DMS53 treated with DMSO at 0.1 percent for 48 hours (cell line): ENCODE data around the gene OR10C1.
"Not testable (repeated sequence)": the region's sequence is repeated elsewhere in the genome, so short reads cannot be mapped to it uniquely, and the experiment has no call there.

Source experiments
- DNase-seq: peaks from one replicate; lab custom pipeline; 2025; ENCODE audit not compliant: unreplicated experiment; lab: John Stamatoyannopoulos, UW

The OR10C1 gene

GRCh38 chr6:29439006-29439405, at the start of gene OR10C1:
Gene OR10C1, plus strand, starts transcription at chr6:29439306. Its CDS starts 710 bp downstream, at chr6:29440016.
- no peak for DNase-seq

GRCh38 chr6:29395331-29395730, 43.8 kb upstream of the OR10C1 start, which contains the start of gene OR12D2:
Gene OR12D2, plus strand, starts transcription at chr6:29395631. Its CDS starts 1,069 bp downstream, at chr6:29396700.
- DNase-seq = no peak

GRCh38 chr6:29399525-29399924, 39.6 kb upstream of the OR10C1 start:
- DNase-seq = no peak

- DNase-seq = no peak
These were observed 35.3 kb upstream of the OR10C1 start for GRCh38 chr6:29403801-29404200.

- peak; percentile 4 for DNase-seq
These were observed 24.5 kb upstream of the OR10C1 start, which contains the start of gene OR12D1 for GRCh38 chr6:29414588-29414987. Gene OR12D1, plus strand, starts transcription at chr6:29414928.

GRCh38 chr6:29419516-29419915, 19.6 kb upstream of the OR10C1 start:
- no peak for DNase-seq

- DNase-seq = no peak
These were observed 14.9 kb upstream of the OR10C1 start for GRCh38 chr6:29424168-29424567.

- DNase-seq = no peak
These were observed 14.5 kb upstream of the OR10C1 start for GRCh38 chr6:29424575-29424974.

- DNase-seq = no peak
These were observed 14.0 kb upstream of the OR10C1 start for GRCh38 chr6:29425075-29425474.

- DNase-seq = no peak
These were observed 12.5 kb upstream of the OR10C1 start for GRCh38 chr6:29426654-29427053.

- not testable (repeated sequence) for DNase-seq
These were observed 2.4 kb upstream of the OR10C1 start for GRCh38 chr6:29436730-29437129.

GRCh38 chr6:29442719-29443118, 3.6 kb downstream of the OR10C1 start:
- no peak for DNase-seq

- DNase-seq = not testable (repeated sequence)
These were observed 4.9 kb downstream of the OR10C1 start for GRCh38 chr6:29444031-29444430.

GRCh38 chr6:29447670-29448069, 8.6 kb downstream of the OR10C1 start:
- no peak for DNase-seq

- DNase-seq = no peak
These were observed 12.5 kb downstream of the OR10C1 start for GRCh38 chr6:29451471-29452193.

- DNase-seq = no peak
These were observed 17.9 kb downstream of the OR10C1 start, which contains the start of the genes OR11A1 and OR2H1 for GRCh38 chr6:29456971-29457370. Gene OR11A1, minus strand, starts transcription at chr6:29457071. Its CDS starts 29,430 bp downstream, at chr6:29427641. Gene OR2H1, plus strand, starts transcription at chr6:29457155. Its CDS starts 4,615 bp downstream, at chr6:29461770.

- no peak for DNase-seq
These were observed 22.1 kb downstream of the OR10C1 start for GRCh38 chr6:29461021-29461814.

- no peak for DNase-seq
These were observed 22.9 kb downstream of the OR10C1 start for GRCh38 chr6:29462022-29462421.

- DNase-seq = peak; percentile 12
These were observed 26.2 kb downstream of the OR10C1 start for GRCh38 chr6:29465279-29465678.

GRCh38 chr6:29465801-29466200, 26.7 kb downstream of the OR10C1 start:
- no peak for DNase-seq

- no peak for DNase-seq
These were observed 27.1 kb downstream of the OR10C1 start for GRCh38 chr6:29466241-29466640.

GRCh38 chr6:29474996-29475395, 35.9 kb downstream of the OR10C1 start:
- DNase-seq = no peak
